ENCODE results near the gene DNAJC11. TPM values are rescaled to one million over a fixed set of nuclear protein-coding genes. Genes with fewer than 3 reads are reported as not detected.

DNAJC11 gene
- polyA plus RNA-seq, 1 of the 3 experiments (the other 2 are of a cell fraction) = 38.2 TPM

DNA sequence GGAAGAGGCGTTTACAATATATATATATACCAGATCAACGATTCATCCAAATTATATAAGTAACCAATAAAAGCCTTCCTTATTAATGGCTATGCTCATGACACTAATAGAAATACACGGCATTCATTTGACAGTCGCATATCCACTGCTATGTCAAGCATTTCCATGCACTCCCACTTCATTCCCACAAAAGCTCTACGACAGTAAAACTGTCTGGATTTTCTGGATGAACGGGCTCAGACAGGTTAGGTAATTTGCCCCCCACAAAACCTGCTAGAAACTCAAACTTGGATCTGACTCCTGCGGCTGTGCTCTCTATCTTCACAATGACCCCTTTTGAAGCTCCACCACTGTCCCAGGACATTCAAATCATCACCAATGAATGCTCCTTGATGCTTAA, 11.4 kb downstream of the DNAJC11 start:
- Histone ChIP-seq H3K36me3 (replicated peaks in 1 of 2; ENCODE audit: control insufficient read depth in 1 of 2, insufficient read depth in 2 of 2, low read length in 1 of 2) (peaks cover 0 to 3% of the 10 kb centered on the region in 2 experiments), H3K9ac (no peak overlapping the region), H3K9me3 (no peaks in the 10 kb centered on the region), H3K27ac (ENCODE audit: low read depth in 2 of 2, low read length in 1 of 2) (no peak overlapping the region), H3K4me1 (ENCODE audit: control insufficient read depth in 1 of 2, insufficient read depth in 2 of 2, low read depth in 1 of 2, low read length in 1 of 2) (peaks cover 2 to 9% of the 10 kb centered on the region in 2 experiments; a peak in 2 of 4 replicates), H3K9me2 (no peaks in the 10 kb centered on the region), H3K4me2 (no peak overlapping the region), H4K20me1 (ENCODE audit: insufficient read depth) (no peaks in the 10 kb centered on the region), H3K4me3 (ENCODE audit: low read depth in 2 of 2, low read length in 1 of 2) (no peak overlapping the region), H2AFZ (ENCODE audit: low read depth) (no peak overlapping the region), H3K27me3 (ENCODE audit: insufficient read depth) (no peaks in the 10 kb centered on the region), H3K79me2 (ENCODE audit: insufficient read depth) (peaks cover 87% of the 10 kb centered on the region), H3F3A (replicated peaks; ENCODE audit: insufficient read depth) (peaks cover 26% of the 10 kb centered on the region)
- 95% methylated on average over 7 of the region's 7 CpGs for WGBS (ENCODE audit: low lambda C conversion rate)
- POLR2A ChIA-PET = no interaction called here
- CTCF ChIA-PET = interaction anchor here (1.8 kb wide), 1 partner anchor 11 kb away, joined by 6 read pairs; the partner anchor contains the start of gene DNAJC11
- DNase-seq = no peak
- no peak for TF ChIP-seq YY1 (IDR thresholded peaks at IDR 0.05; ENCODE audit: low read depth)
- TF ChIP-seq POLR2AphosphoS5 (IDR thresholded peaks at IDR 0.05; ENCODE audit: low read depth, low read length) = no peak
- TF ChIP-seq TEAD4 (IDR thresholded peaks at IDR 0.05; ENCODE audit: borderline replicate concordance, insufficient read depth) = no peak
- no peak for TF ChIP-seq IRF3 (IDR thresholded peaks at IDR 0.05; ENCODE audit: low read depth, low read length)
- TF ChIP-seq MAX (IDR thresholded peaks at IDR 0.05; ENCODE audit: low read depth) = no peak
- no peak for TF ChIP-seq NRF1 (IDR thresholded peaks at IDR 0.05; ENCODE audit: low read depth, low read length)
- no peak for TF ChIP-seq SIN3A (IDR thresholded peaks at IDR 0.05; ENCODE audit: borderline replicate concordance, low read depth, low read length)
- no peak for TF ChIP-seq CHD2 (IDR thresholded peaks at IDR 0.05; ENCODE audit: low read length, partially characterized antibody)
- no peak for TF ChIP-seq RXRA (IDR thresholded peaks at IDR 0.05; ENCODE audit: borderline replicate concordance, low read depth)
- TF ChIP-seq FOXM1 (IDR thresholded peaks at IDR 0.05; ENCODE audit: low read depth) = no peak
- no peak for TF ChIP-seq FOSL2 (IDR thresholded peaks at IDR 0.05; ENCODE audit: borderline replicate concordance, low read depth)
- TF ChIP-seq NFIC (IDR thresholded peaks at IDR 0.05; ENCODE audit: borderline replicate concordance) = no peak
- no peak for TF ChIP-seq RCOR1 (IDR thresholded peaks at IDR 0.05; ENCODE audit: low read length)
- TF ChIP-seq CTCF (IDR thresholded peaks at IDR 0.05) = no peak
- TF ChIP-seq MXI1 (IDR thresholded peaks at IDR 0.05; ENCODE audit: low read depth, low read length) = no peak
- TF ChIP-seq JUND (IDR thresholded peaks at IDR 0.05) = no peak
- no peak for TF ChIP-seq USF2 (IDR thresholded peaks at IDR 0.05; ENCODE audit: borderline replicate concordance, low read depth, low read length)
- TF ChIP-seq SMC3 (IDR thresholded peaks at IDR 0.05; ENCODE audit: low read depth, low read length) = no peak
- TF ChIP-seq GABPA (IDR thresholded peaks at IDR 0.05; ENCODE audit: low read depth) = no peak

Data from SK-N-SH (cell line).